RWPE2 (cell line): ENCODE data around the gene ZNF319.

ENCODE experiments used
- ATAC-seq: fragments of 200-7000 bp; cut with Tn5 transposase; 3 replicates; pipeline ENCODE4 v1.9.1; 2021; ENCODE audit warnings: low read depth
- DNase-seq: peaks from one replicate; pipeline ENCODE4 v3.0.0-alpha.2; 2020; ENCODE audit warnings: low spot score
- H3K27ac ChIP-seq: fragments of 450-650 bp; 2 replicates; pipeline ENCODE4 v1.5.1; 2017; ENCODE audit warnings: mild to moderate bottlenecking; ENCODE audit not compliant: poor library complexity, severe bottlenecking
- H3K27me3 ChIP-seq: fragments of 250-450 bp; sonication (Bioruptor Pico); 2 replicates; pipeline ENCODE4 v1.5.1; 2021; ENCODE audit warnings: mild to moderate bottlenecking, moderate library complexity; ENCODE audit not compliant: insufficient read depth, poor library complexity, severe bottlenecking
- H3K36me3 ChIP-seq: fragments of 250-450 bp; sonication (Bioruptor Pico); 2 replicates; pipeline ENCODE4 v1.5.1; 2020; ENCODE audit warnings: low read depth, mild to moderate bottlenecking, moderate library complexity
- H3K4me1 ChIP-seq: fragments of 250-450 bp; sonication (Bioruptor Pico); 2 replicates; pipeline ENCODE4 v1.5.1; 2021; ENCODE audit warnings: mild to moderate bottlenecking, moderate library complexity; ENCODE audit not compliant: insufficient read depth, poor library complexity, severe bottlenecking
- H3K4me3 ChIP-seq: fragments of 250-450 bp; sonication (Bioruptor Pico); 2 replicates; pipeline ENCODE4 v1.5.1; 2021; ENCODE audit warnings: mild to moderate bottlenecking, moderate library complexity; ENCODE audit not compliant: severe bottlenecking
- H3K9me3 ChIP-seq: fragments of 250-450 bp; sonication (Bioruptor Pico); 2 replicates; pipeline ENCODE4 v1.5.1; 2021; ENCODE audit warnings: mild to moderate bottlenecking, moderate library complexity; ENCODE audit not compliant: severe bottlenecking
- CTCF ChIP-seq: fragments of 450-650 bp; IDR thresholded peaks from one replicate; pipeline ENCODE4 v1.5.1; 2017; ENCODE audit warnings: mild to moderate bottlenecking, moderate library complexity; ENCODE audit not compliant: poor library complexity, severe bottlenecking

ZNF319 gene

GRCh38 chr16:58043571-58044155, 43.2 kb upstream of the ZNF319 start:
- Histone ChIP-seq H3K4me3 (no peak overlapping the region), H3K4me1 (no peaks in the 10 kb centered on the region), H3K27me3 (no peaks in the 10 kb centered on the region), H3K36me3 (no peaks in the 10 kb centered on the region), H3K27ac (no peak overlapping the region), H3K9me3 (no peaks in the 10 kb centered on the region)
- TF ChIP-seq CTCF, result no peak
- ATAC-seq, result no peak
- peak; percentile 38 for DNase-seq

GRCh38 chr16:58042886-58043515, 42.5 kb upstream of the ZNF319 start:
- DNase-seq (peak; percentile 58), ATAC-seq (no peak)
- H3K36me3 ChIP-seq, result no peaks in the 10 kb centered on the region
- H3K27ac ChIP-seq, result no peak overlapping the region
- H3K4me3 ChIP-seq, result no peak overlapping the region
- no peaks in the 10 kb centered on the region for H3K9me3 ChIP-seq
- TF ChIP-seq CTCF, result no peak
- no peaks in the 10 kb centered on the region for H3K4me1 ChIP-seq
- no peaks in the 10 kb centered on the region for H3K27me3 ChIP-seq

DNA sequence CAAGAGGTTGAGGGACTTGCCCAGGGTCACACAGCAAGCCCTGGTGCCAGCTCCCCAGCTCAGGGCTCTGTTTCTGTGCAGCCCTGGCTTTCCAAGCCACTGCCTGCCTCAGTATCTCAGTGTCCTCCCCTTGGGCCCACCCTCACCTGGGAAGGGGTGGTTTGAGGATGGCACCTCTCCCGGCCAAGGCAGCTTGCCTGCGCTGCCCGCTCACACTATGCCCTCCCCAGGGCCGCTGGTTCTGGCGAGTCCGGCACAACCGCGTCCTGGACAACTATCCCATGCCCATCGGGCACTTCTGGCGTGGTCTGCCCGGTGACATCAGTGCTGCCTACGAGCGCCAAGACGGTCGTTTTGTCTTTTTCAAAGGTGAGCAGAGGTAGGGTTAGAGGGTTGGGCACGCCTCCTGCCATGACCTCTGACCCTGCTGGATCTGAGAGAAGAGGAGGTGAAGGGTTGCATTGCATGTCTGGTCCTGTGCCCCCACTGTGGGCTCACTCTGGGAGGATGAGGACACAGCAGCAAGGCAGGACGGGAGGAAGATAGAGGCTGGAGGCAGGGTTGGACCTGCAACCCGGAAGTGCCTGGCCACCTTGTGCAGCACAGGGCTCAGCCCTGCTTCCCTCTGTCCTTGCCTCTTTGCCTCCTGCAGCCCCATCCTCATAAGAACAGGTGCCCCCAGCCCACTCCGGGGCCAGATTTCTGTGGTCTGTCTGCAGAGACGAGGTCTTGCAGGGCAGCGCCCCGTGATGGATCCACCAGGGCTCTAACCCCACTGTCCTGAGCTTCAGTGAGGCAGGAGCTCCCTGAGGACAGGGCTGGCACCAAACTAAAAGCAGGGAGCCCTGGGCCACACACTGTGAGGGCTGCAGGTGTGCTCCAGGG, 41.8 kb upstream of the ZNF319 start:
- H3K27ac ChIP-seq, result no peak overlapping the region
- no peak for TF ChIP-seq CTCF
- no peaks in the 10 kb centered on the region for H3K9me3 ChIP-seq
- DNase-seq, result peak; percentile 58
- no peaks in the 10 kb centered on the region for H3K4me1 ChIP-seq
- H3K36me3 ChIP-seq, result no peaks in the 10 kb centered on the region
- H3K27me3 ChIP-seq, result no peaks in the 10 kb centered on the region
- no peak for ATAC-seq
- no peak overlapping the region for H3K4me3 ChIP-seq

DNA sequence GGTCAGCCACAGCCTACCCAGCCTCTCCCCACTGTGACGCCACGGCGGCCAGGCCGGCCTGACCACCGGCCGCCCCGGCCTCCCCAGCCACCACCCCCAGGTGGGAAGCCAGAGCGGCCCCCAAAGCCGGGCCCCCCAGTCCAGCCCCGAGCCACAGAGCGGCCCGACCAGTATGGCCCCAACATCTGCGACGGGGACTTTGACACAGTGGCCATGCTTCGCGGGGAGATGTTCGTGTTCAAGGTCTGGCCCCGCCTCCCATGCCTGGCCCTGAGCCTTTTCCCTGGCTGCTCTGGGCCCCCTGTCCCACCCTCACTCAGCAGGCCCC, 41.1 kb upstream of the ZNF319 start:
- Histone ChIP-seq H3K36me3 (no peaks in the 10 kb centered on the region), H3K27ac (no peak overlapping the region), H3K9me3 (no peaks in the 10 kb centered on the region), H3K27me3 (no peaks in the 10 kb centered on the region), H3K4me1 (no peaks in the 10 kb centered on the region), H3K4me3 (no peak overlapping the region)
- DNase-seq (peak; percentile 41), ATAC-seq (no peak)
- TF ChIP-seq CTCF, result no peak
